PC-9 (cell line): ENCODE results near the gene CHRNA4.

Experiments used
- EZH2 ChIP-seq: fragments of 200-600 bp; sonication (generic); IDR thresholded peaks from 2 replicates; pipeline ENCODE4 v1.8.0; 2017; ENCODE audit warnings: antibody characterized with exemption, low read depth
- TF ChIP-seq, protein P1 (sequence below): fragments of 200-600 bp; sonication (generic); conservative IDR thresholded peaks from 2 replicates; pipeline ENCODE4 v1.6.1; 2017; ENCODE audit warnings: mixed run types, antibody characterized with exemption, mild to moderate bottlenecking, moderate library complexity

- TF ChIP-seq, protein P1, sequence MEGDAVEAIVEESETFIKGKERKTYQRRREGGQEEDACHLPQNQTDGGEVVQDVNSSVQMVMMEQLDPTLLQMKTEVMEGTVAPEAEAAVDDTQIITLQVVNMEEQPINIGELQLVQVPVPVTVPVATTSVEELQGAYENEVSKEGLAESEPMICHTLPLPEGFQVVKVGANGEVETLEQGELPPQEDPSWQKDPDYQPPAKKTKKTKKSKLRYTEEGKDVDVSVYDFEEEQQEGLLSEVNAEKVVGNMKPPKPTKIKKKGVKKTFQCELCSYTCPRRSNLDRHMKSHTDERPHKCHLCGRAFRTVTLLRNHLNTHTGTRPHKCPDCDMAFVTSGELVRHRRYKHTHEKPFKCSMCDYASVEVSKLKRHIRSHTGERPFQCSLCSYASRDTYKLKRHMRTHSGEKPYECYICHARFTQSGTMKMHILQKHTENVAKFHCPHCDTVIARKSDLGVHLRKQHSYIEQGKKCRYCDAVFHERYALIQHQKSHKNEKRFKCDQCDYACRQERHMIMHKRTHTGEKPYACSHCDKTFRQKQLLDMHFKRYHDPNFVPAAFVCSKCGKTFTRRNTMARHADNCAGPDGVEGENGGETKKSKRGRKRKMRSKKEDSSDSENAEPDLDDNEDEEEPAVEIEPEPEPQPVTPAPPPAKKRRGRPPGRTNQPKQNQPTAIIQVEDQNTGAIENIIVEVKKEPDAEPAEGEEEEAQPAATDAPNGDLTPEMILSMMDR = no peak
- TF ChIP-seq EZH2 = no peak
Measured at GRCh38 chr20:63392465-63393365, 31.6 kb upstream of the CHRNA4 start.
